WTC11 (cell line): ENCODE measurements around the gene RWDD4.

ENCODE experiments used
- CREB1 ChIP-seq: sonication (generic); formaldehyde crosslinking; IDR thresholded peaks from 2 replicates; pipeline ENCODE4 v1.8.0; 2023; ENCODE audit warnings: mild to moderate bottlenecking, missing genetic modification reagents
- CREM ChIP-seq: sonication (generic); formaldehyde crosslinking; IDR thresholded peaks from 2 replicates; pipeline ENCODE4 v1.8.1; 2022; ENCODE audit warnings: mild to moderate bottlenecking, missing genetic modification reagents, moderate library complexity
- GABPB1 ChIP-seq: sonication (generic); formaldehyde crosslinking; IDR thresholded peaks from 2 replicates; pipeline ENCODE4 v1.8.1; 2023; ENCODE audit warnings: mild to moderate bottlenecking, missing genetic modification reagents
- NFYB ChIP-seq: sonication (generic); formaldehyde crosslinking; conservative IDR thresholded peaks from 2 replicates; pipeline ENCODE4 v1.8.0; 2022; ENCODE audit warnings: low read depth, missing genetic modification reagents
- NR3C1 ChIP-seq: sonication (generic); formaldehyde crosslinking; conservative IDR thresholded peaks from 2 replicates; pipeline ENCODE4 v1.8.1; 2023; ENCODE audit warnings: low read depth, mild to moderate bottlenecking, missing genetic modification reagents
- TEAD4 ChIP-seq: sonication (generic); formaldehyde crosslinking; IDR thresholded peaks from 2 replicates; pipeline ENCODE4 v1.8.0; 2022; ENCODE audit warnings: mild to moderate bottlenecking, missing genetic modification reagents
- TP53 ChIP-seq: sonication (generic); formaldehyde crosslinking; IDR thresholded peaks from 2 replicates; pipeline ENCODE4 v1.8.1; 2023; ENCODE audit warnings: mild to moderate bottlenecking, missing genetic modification reagents
- TF ChIP-seq, protein P1 (sequence below): fragments of 200-600 bp; IDR thresholded peaks from 2 replicates; pipeline ENCODE4 v1.8.0; 2022; ENCODE audit warnings: antibody characterized with exemption

DNA sequence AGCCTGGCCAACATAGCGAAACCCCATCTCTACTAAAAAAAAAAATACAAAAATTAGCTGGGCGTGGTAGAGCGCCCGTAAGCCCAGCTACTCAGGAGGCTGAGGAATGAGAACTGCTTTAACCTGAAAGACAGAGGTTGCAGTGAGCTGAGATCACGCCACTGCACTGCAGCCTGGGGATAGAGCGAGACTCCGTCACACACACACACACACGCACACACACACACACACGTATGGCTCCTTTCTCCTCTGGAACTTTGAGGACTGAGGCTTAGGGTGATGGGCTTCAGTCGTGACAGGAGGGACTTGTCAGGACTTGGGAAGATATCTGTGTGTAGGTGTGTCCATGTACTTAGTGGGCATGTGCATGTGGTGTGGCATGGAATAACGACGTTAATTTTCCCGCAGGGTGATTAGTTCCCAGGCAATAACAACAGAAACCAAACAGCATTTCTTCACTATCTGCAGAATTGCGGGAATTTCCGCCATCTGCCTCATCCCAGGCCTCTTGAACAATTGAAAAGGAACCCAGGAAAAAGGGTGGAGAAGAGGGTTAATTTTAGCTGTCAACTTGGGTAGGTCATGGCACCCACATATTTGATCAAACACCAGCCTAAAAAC lies 47.7 kb downstream of the RWDD4 start:
- no peak for TF ChIP-seq GABPB1 (CRISPR knock-in tag)
- TF ChIP-seq, protein P1, sequence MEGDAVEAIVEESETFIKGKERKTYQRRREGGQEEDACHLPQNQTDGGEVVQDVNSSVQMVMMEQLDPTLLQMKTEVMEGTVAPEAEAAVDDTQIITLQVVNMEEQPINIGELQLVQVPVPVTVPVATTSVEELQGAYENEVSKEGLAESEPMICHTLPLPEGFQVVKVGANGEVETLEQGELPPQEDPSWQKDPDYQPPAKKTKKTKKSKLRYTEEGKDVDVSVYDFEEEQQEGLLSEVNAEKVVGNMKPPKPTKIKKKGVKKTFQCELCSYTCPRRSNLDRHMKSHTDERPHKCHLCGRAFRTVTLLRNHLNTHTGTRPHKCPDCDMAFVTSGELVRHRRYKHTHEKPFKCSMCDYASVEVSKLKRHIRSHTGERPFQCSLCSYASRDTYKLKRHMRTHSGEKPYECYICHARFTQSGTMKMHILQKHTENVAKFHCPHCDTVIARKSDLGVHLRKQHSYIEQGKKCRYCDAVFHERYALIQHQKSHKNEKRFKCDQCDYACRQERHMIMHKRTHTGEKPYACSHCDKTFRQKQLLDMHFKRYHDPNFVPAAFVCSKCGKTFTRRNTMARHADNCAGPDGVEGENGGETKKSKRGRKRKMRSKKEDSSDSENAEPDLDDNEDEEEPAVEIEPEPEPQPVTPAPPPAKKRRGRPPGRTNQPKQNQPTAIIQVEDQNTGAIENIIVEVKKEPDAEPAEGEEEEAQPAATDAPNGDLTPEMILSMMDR, result no peak
- no peak for TF ChIP-seq TP53 (CRISPR knock-in tag)
- no peak for TF ChIP-seq TEAD4 (CRISPR knock-in tag)
- TF ChIP-seq NFYB (CRISPR knock-in tag), result no peak
- TF ChIP-seq NR3C1, result no peak
- TF ChIP-seq CREB1 (CRISPR knock-in tag), result no peak
- no peak for TF ChIP-seq CREM (CRISPR knock-in tag)
